Coronary artery (tissue), 2 donors: ENCODE data around the gene ENAM.
A peak's percentile ranks its signal among the peaks of the same experiment; 100 is the strongest.

ENCODE experiments used
- DNase-seq: peaks from one replicate; pipeline ENCODE4 v3.0.0-alpha.2; 2017; ENCODE audit warnings: low spot score
- H3K27ac ChIP-seq, 2 donors: fragments of 200-600 bp; sonication (generic); one replicate each; pipeline ENCODE4 v1.5.1; 2016 to 2019
- H3K4me3 ChIP-seq: fragments of 200-600 bp; sonication (generic); 2 replicates; pipeline ENCODE4 v1.5.1; 2016; ENCODE audit warnings: mild to moderate bottlenecking, moderate library complexity
- TF ChIP-seq, protein P1 (sequence below): fragments of 200-600 bp; sonication (generic); IDR thresholded peaks from one replicate; pipeline ENCODE4 v1.5.1; 2019; ENCODE audit warnings: antibody characterized with exemption

The ENAM gene

DNA sequence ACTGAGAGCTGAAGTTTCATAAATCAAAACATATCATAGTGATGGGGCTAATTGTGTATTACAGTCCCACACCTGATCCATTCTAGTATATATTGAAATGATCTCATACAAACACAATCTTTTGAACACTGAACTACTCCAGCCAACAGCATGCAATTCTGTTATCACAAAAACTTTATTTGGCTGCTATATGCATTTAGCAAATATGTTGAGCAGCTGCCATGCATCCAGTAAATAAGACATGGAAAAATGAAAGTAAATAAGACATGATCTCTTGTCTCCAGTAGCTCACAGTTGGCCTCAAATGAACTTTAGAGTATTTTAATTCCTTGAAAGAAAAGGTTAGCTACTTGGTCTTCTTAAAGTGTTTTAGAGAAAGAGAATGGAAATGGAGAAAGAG, 34.3 kb upstream of the ENAM start:
- Histone ChIP-seq H3K27ac (no peak overlapping the region), H3K4me3 (no peak overlapping the region)
- TF ChIP-seq, protein P1, sequence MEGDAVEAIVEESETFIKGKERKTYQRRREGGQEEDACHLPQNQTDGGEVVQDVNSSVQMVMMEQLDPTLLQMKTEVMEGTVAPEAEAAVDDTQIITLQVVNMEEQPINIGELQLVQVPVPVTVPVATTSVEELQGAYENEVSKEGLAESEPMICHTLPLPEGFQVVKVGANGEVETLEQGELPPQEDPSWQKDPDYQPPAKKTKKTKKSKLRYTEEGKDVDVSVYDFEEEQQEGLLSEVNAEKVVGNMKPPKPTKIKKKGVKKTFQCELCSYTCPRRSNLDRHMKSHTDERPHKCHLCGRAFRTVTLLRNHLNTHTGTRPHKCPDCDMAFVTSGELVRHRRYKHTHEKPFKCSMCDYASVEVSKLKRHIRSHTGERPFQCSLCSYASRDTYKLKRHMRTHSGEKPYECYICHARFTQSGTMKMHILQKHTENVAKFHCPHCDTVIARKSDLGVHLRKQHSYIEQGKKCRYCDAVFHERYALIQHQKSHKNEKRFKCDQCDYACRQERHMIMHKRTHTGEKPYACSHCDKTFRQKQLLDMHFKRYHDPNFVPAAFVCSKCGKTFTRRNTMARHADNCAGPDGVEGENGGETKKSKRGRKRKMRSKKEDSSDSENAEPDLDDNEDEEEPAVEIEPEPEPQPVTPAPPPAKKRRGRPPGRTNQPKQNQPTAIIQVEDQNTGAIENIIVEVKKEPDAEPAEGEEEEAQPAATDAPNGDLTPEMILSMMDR = no peak
- no peak for DNase-seq

GRCh38 chr4:70600305-70600704, 28.2 kb upstream of the ENAM start:
- no peak overlapping the region for H3K27ac ChIP-seq
- no peak for DNase-seq
- H3K4me3 ChIP-seq = no peak overlapping the region
- TF ChIP-seq, protein P1 = no peak

DNA sequence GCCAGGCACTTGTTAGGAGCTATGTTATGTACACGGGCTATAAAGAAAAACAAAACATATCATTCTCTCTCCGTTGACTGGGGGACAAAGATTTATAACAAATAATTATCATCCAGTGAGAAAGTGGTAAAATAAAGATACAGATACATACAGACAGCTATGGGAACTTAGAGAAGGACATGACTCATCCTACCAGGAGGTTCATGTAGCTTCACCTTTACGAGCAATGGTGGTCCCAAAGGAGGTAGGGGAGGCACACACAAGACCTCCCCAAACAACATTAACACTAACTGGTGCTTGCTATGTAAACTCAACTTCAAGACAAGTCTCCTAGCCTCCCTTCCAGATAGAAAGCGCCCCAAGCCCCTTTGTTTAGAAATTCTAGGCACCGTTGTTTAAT, 27.6 kb upstream of the ENAM start:
- no peak overlapping the region for H3K4me3 ChIP-seq
- no peak overlapping the region for H3K27ac ChIP-seq
- TF ChIP-seq, protein P1 = no peak
- DNase-seq = no peak

DNA sequence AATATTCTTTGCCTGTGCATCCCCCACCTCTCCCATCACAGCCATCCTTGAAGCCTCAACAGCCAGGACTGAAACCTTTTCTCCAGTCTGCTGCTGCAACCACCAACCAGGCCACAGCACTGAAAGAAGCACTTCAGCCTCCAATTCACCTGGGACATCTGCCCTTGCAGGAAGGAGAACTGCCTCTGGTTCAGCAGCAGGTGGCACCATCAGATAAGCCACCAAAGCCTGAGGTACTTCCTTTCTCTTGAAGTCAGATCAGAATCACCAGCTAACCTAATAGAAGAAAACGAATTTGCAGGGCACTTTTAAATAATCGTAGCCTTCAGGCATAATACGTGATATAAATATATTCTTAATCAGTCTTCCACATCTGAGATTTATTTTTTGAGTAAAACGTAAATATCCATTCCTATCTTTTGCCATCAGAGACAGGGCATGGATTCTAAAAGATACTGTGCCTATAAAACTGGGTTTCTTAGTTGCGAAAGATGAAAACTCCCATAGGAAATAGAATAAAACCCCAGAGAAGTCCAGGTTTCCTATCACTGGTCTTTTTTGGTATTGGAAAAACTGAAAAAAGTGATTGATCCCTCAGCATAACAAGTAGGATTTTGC, 27.0 kb upstream of the ENAM start:
- DNase-seq = no peak
- TF ChIP-seq, protein P1 = peak; percentile 26
- H3K27ac ChIP-seq = no peak overlapping the region
- H3K4me3 ChIP-seq = no peak overlapping the region

DNA sequence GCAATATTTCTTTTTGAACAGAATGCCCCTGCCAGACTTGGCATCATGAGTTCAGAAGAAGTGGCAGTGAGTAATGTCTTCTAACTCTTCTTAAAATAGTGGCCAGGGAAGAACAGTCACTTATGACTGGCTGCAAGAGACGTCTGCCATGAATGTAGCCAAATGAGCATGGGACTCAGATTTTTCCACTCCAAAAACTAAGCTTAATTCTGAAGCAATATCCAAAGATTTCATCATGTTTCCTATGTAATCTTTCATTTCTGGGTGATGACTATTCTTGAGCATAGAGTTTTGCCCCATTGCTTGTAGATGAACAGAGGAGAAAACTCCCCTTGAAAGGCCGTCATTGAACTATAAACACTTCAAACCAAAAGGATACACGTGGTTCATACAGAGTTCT, 24.7 kb upstream of the ENAM start:
- Histone ChIP-seq H3K4me3 (no peak overlapping the region), H3K27ac (no peak overlapping the region)
- DNase-seq = no peak
- TF ChIP-seq, protein P1 = no peak

- no peak overlapping the region for H3K27ac ChIP-seq
- H3K4me3 ChIP-seq = no peak overlapping the region
- TF ChIP-seq, protein P1 = no peak
- DNase-seq = no peak
Observed at GRCh38 chr4:70606459-70606858, 22.1 kb upstream of the ENAM start.

GRCh38 chr4:70607334-70607853, 21.1 kb upstream of the ENAM start:
- TF ChIP-seq, protein P1 = no peak
- DNase-seq = no peak
- Histone ChIP-seq H3K27ac (no peak overlapping the region), H3K4me3 (no peak overlapping the region)
